Mucosa of descending colon (tissue), 3 donors: ENCODE measurements around the gene PPP2R2D. TPM values are rescaled to one million over a fixed set of nuclear protein-coding genes. Genes with fewer than 3 reads are reported as not detected.

Experiments
- ATAC-seq: fragments of 200-7000 bp; cut with Tn5 transposase; one replicate; pipeline ENCODE4 v1.9.1; 2020; ENCODE audit warnings: mild to moderate bottlenecking, moderate library complexity
- DNase-seq, 3 donors: peaks; one replicate each; pipeline ENCODE4 v3.0.0-alpha.2; 2020
- H3K36me3 ChIP-seq: fragments of 200-600 bp; one replicate; pipeline ENCODE4 v1.8.0; 2021; ENCODE audit warnings: low read depth, mild to moderate bottlenecking
- H3K4me1 ChIP-seq: fragments of 200-600 bp; one replicate; pipeline ENCODE4 v1.8.0; 2021; ENCODE audit warnings: low read depth, mild to moderate bottlenecking
- H3K4me3 ChIP-seq: fragments of 200-600 bp; one replicate; pipeline ENCODE4 v1.8.0; 2021; ENCODE audit warnings: mild to moderate bottlenecking
- H3K9me3 ChIP-seq: fragments of 200-600 bp; one replicate; pipeline ENCODE4 v1.8.0; 2021; ENCODE audit warnings: mild to moderate bottlenecking
- intact Hi-C, 2 donors: fragments of 100-400 bp; cut with DNase I in 1 of 2; cut with micrococcal nuclease in 1 of 2; formaldehyde crosslinking; loops; one replicate each; pipeline versions ENCODE4 v1.11.0 to v1.11.1; 2022; cut with DNase I, micrococcal nuclease
- total RNA-seq, 3 donors: library from RNA; stranded (reverse); fragmentation: NEBNext Ultra II Directional in 2 of 3; extraction: Animal tissue kit (Norgen Biotek cat#: 25700) in 2 of 3; gene quantifications; one replicate each; pipeline versions ENCODE4 v1.2.1 to v1.2.4, GENCODE V29; 2021 to 2023
- TF ChIP-seq, protein P1 (sequence below): fragments of 200-600 bp; IDR thresholded peaks from one replicate; pipeline ENCODE4 v1.8.0; 2022; ENCODE audit warnings: antibody characterized with exemption, mild to moderate bottlenecking
- donor health status: DM: no; HTN: no; CAD: no; lungs with moderate emphysema.
- donor health status: DM: no; HTN: no; CAD: no.
- donor health status: DM: no; HTN: yes; CAD: no.

PPP2R2D gene
- total RNA-seq, 3 donors from 2014 or later = 27.8 to 34.4 (median 33.9) TPM

DNA sequence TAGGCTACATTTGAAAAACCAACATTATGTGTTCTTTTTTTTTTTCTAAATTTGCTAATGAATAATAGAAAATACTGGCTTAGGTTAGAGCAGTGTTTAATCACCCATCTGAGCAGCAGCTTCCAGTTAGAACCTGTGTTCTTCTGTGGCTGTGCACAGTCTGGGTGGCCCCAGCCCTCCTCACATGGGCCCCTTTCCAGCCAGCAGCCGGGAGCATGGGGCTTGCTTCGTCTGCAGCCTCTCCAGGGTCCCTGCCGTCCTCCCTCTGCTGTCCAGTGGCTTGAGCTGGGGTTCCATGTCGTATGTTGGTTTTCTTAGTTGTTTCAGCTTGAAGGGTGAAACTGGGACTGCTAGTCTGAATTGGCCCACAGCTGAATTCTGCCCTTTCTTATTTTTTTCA is 43.6 kb downstream of the PPP2R2D start:
- intact Hi-C loops = no loop called here
- TF ChIP-seq, protein P1, sequence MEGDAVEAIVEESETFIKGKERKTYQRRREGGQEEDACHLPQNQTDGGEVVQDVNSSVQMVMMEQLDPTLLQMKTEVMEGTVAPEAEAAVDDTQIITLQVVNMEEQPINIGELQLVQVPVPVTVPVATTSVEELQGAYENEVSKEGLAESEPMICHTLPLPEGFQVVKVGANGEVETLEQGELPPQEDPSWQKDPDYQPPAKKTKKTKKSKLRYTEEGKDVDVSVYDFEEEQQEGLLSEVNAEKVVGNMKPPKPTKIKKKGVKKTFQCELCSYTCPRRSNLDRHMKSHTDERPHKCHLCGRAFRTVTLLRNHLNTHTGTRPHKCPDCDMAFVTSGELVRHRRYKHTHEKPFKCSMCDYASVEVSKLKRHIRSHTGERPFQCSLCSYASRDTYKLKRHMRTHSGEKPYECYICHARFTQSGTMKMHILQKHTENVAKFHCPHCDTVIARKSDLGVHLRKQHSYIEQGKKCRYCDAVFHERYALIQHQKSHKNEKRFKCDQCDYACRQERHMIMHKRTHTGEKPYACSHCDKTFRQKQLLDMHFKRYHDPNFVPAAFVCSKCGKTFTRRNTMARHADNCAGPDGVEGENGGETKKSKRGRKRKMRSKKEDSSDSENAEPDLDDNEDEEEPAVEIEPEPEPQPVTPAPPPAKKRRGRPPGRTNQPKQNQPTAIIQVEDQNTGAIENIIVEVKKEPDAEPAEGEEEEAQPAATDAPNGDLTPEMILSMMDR = no peak
- peaks cover 3% of the 10 kb centered on the region for H3K36me3 ChIP-seq

GRCh38 chr10:131944976-131945695 is 44.3 kb downstream of the PPP2R2D start:
- no peaks in the 10 kb centered on the region for H3K4me1 ChIP-seq
- DNase-seq = no peak

More for the DNA sequence above, 43.6 kb downstream of the PPP2R2D start:
- ATAC-seq (no peak), DNase-seq (no peak)
- no peak overlapping the region for H3K4me3 ChIP-seq
- no peaks in the 10 kb centered on the region for H3K4me1 ChIP-seq
- H3K9me3 ChIP-seq = no peaks in the 10 kb centered on the region

DNA sequence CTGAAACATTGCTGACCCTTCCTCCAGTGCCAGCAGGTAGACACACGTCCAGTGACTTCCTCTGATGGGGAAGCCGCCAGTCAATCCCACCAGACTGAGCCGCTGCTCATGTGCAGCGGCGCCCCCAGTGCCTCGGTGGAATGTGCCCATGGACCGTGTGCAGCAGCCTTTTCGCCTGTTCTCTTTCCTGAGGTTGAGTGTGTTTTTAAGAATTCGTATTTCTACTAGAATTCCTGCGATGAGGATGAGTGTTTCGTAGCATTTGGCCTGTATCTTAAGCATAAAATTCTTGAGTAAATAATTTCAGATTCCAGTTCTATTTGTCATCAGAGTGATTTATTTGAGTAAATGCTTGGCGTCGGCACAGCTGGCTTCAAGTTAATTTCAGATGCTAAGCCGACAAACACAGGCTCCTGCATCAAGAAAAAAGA is 45.5 kb downstream of the PPP2R2D start:
- DNase-seq = no peak

More at GRCh38 chr10:131944976-131945695, 44.3 kb downstream of the PPP2R2D start:
- intact Hi-C loops = no loop called here
- ATAC-seq = no peak
- TF ChIP-seq, protein P1 = no peak
- Histone ChIP-seq H3K36me3 (peaks cover 3% of the 10 kb centered on the region), H3K9me3 (no peaks in the 10 kb centered on the region), H3K4me3 (no peak overlapping the region)

GRCh38 chr10:131946880-131947279 is 46.1 kb downstream of the PPP2R2D start:
- TF ChIP-seq, protein P1 = no peak
- no peaks in the 10 kb centered on the region for H3K4me1 ChIP-seq
- H3K4me3 ChIP-seq = no peak overlapping the region
- no peak for DNase-seq
- intact Hi-C loops = no loop called here
- H3K9me3 ChIP-seq = no peaks in the 10 kb centered on the region
- peaks cover 7% of the 10 kb centered on the region for H3K36me3 ChIP-seq
- no peak for ATAC-seq

More for the DNA sequence above, 45.5 kb downstream of the PPP2R2D start:
- TF ChIP-seq, protein P1 = no peak
- H3K9me3 ChIP-seq = no peaks in the 10 kb centered on the region
- intact Hi-C loops = no loop called here
- peaks cover 7% of the 10 kb centered on the region for H3K36me3 ChIP-seq
- H3K4me3 ChIP-seq = no peak overlapping the region
- no peak for ATAC-seq
- no peaks in the 10 kb centered on the region for H3K4me1 ChIP-seq

- H3K4me3 ChIP-seq = no peak overlapping the region
- H3K36me3 ChIP-seq = peaks cover 7% of the 10 kb centered on the region
- ATAC-seq (no peak), DNase-seq (no peak)
- no peaks in the 10 kb centered on the region for H3K9me3 ChIP-seq
- no peaks in the 10 kb centered on the region for H3K4me1 ChIP-seq
- intact Hi-C loops = no loop called here
- TF ChIP-seq, protein P1 = no peak
Observed at GRCh38 chr10:131947631-131948347, 47.0 kb downstream of the PPP2R2D start.
